Cardiac fibroblast (primary cell): ENCODE data around the gene SLC10A3.
A peak's percentile ranks its signal among the peaks of the same experiment; 100 is the strongest.

ENCODE experiments used
- DNase-seq, 2 donors: peaks; one replicate each; pipeline versions ENCODE4 v3.0.0 to v3.0.0-alpha.2; 2010; ENCODE audit warnings: low read depth in 2 of 2
- H3K4me3 ChIP-seq, 2 donors: replicated peaks in 1 of 2; 1 replicate in 1 of 2; 2 replicates in 1 of 2; pipeline ENCODE4 v1.5.1; 2011; ENCODE audit warnings: low read depth in 2 of 2, low read length in 2 of 2, mild to moderate bottlenecking in 2 of 2, moderate library complexity in 1 of 2
- CTCF ChIP-seq: IDR thresholded peaks from one replicate; pipeline ENCODE4 v1.5.1; 2011; ENCODE audit warnings: low read depth, mild to moderate bottlenecking, low read length, inconsistent platforms

Gene SLC10A3

GRCh38 chrX:154483325-154483724 lies 7.1 kb downstream of the SLC10A3 start:
- H3K4me3 ChIP-seq: no peak overlapping the region
- no peak for TF ChIP-seq CTCF
- DNase-seq: no peak

- DNase-seq: no peak
- H3K4me3 ChIP-seq: no peak overlapping the region
- no peak for TF ChIP-seq CTCF
Observed at GRCh38 chrX:154482786-154483185, 7.6 kb downstream of the SLC10A3 start.

GRCh38 chrX:154481911-154482601 lies 8.4 kb downstream of the SLC10A3 start:
- H3K4me3 ChIP-seq: no peak overlapping the region
- TF ChIP-seq CTCF: no peak
- DNase-seq: no peak

GRCh38 chrX:154481195-154481594 lies 9.2 kb downstream of the SLC10A3 start:
- no peak overlapping the region for H3K4me3 ChIP-seq
- DNase-seq: no peak
- TF ChIP-seq CTCF: no peak

- H3K4me3 ChIP-seq: peak within 1 kb of the TSS; percentile 55 to 56
- no peak for TF ChIP-seq CTCF
- peak; percentile 90 to 95 for DNase-seq
Observed at GRCh38 chrX:154478728-154479622, 11.5 kb downstream of the SLC10A3 start, which contains the start of gene LAGE3. LAGE3 (minus strand) TSS chrX:154479281; CDS start chrX:154478915, 366 bp downstream.

GRCh38 chrX:154477891-154478477 lies 12.4 kb downstream of the SLC10A3 start:
- DNase-seq: no peak
- peak overlapping the region; percentile 55 to 56 for H3K4me3 ChIP-seq
- TF ChIP-seq CTCF: no peak
